Dendritic cell treated with granulocyte-macrophage colony-stimulating factor and Interleukin-4, amounts not matched to agents 40 ng/mL and 50 ng/mL, for 4 days (primary cell): ENCODE data around the gene PDK4.
A peak's percentile ranks its signal among the peaks of the same experiment; 100 is the strongest.

ENCODE experiments used
- H3K27ac Mint-ChIP-seq: one replicate; pipeline ENCODE4 v1.8.0; 2022; ENCODE audit warnings: mild to moderate bottlenecking, mixed read lengths
- H3K27me3 Mint-ChIP-seq: one replicate; pipeline ENCODE4 v1.8.0; 2022; ENCODE audit warnings: mild to moderate bottlenecking, mixed read lengths
- H3K36me3 Mint-ChIP-seq: one replicate; pipeline ENCODE4 v1.8.0; 2022; ENCODE audit warnings: low read depth, mixed read lengths
- H3K4me1 Mint-ChIP-seq: one replicate; pipeline ENCODE4 v1.8.0; 2022; ENCODE audit warnings: low read depth, mixed read lengths
- H3K4me3 Mint-ChIP-seq: one replicate; pipeline ENCODE4 v1.8.0; 2022; ENCODE audit warnings: mild to moderate bottlenecking, moderate library complexity, mixed read lengths
- H3K9me3 Mint-ChIP-seq: one replicate; pipeline ENCODE4 v1.8.0; 2022; ENCODE audit warnings: mixed read lengths
- intact Hi-C: fragments of 100-400 bp; cut with micrococcal nuclease; formaldehyde crosslinking; loops from one replicate; pipeline ENCODE4 v1.15.0; 2022

Gene PDK4

DNA sequence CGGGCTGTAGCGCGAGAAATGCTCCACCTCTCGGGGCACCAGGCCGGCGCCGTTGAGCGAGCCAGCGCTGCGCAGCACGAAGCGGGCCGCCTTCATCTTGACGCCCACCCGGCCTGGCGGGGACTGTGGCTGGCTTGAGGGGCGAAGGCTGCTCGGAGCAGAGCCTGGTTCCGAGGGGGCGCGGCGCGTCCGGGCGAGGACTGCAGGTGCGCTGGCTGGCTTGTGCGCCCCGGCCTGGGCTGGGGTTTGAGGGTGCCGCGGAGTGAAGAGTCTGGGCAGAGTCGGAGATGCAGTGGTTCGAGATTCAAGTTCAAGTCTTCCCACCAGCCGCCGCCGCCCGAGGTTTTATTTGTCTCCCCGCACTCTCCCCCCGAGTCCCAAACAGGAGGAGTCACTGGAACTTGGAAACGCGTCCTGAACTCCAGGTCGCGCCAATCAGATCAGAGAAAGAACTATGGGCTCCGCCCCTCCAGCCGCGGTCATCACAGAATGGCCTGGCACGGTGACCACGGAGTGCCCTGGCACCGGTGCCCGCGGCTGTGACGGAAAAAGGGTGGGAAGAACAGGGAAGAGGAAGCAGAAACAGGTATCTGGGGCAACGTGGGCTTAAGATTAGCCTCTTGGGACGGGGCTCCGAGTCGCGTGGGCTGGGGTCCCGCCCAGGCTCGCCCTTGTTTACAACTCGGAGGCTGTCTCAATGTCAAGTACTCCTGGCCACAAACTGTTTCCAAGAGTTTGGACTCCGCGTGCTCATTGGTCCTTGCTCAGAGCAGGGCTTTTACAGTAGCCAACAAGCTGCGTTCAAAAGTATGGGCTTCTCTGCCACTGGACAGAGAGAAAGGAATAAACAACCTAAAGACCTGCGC, at the start of gene PDK4:
TSS of gene PDK4 (minus strand) at position 319 of the 866 bp plus-strand sequence. CDS start at position 96, 223 bp downstream.
- no peaks in the 10 kb centered on the region for H3K9me3 Mint-ChIP-seq

DNA sequence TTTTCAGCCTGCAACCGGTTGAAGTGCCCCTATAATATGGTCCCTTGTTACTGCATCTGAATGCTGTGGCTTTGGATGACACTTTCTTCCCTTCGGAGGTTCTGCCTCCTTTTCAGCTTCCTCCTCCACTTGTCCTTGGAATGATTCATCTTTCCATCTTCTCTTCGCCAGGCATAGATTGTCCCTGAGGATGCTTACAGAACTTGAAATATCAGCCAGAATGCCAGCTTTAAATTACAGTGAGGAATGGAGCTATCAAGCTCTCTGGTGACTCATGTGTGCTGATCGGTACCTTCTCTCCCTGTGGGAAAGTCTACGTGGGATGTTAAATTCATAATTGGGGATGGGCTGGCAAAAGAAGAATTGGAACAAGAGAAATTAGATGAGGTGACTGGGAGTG, 45.9 kb upstream of the PDK4 start:
- Mint-ChIP-seq H3K36me3 (no peaks in the 10 kb centered on the region), H3K27me3 (no peaks in the 10 kb centered on the region), H3K4me3 (no peak overlapping the region), H3K4me1 (no peaks in the 10 kb centered on the region), H3K27ac (no peak overlapping the region), H3K9me3 (no peaks in the 10 kb centered on the region)
- intact Hi-C loops = no loop called here

More for the DNA sequence above, at the start of gene PDK4:
- peaks cover 6% of the 10 kb centered on the region for H3K36me3 Mint-ChIP-seq
- H3K4me3 Mint-ChIP-seq = peak within 1 kb of the TSS; percentile 79
- H3K27ac Mint-ChIP-seq = peak within 1 kb of the TSS; percentile 77
- H3K4me1 Mint-ChIP-seq = peaks cover 20% of the 10 kb centered on the region
- H3K27me3 Mint-ChIP-seq = no peaks in the 10 kb centered on the region
- intact Hi-C loops = loop anchor here (5.0 kb wide), 1 partner anchor 86 kb away; no protein-coding TSS in a partner anchor

DNA sequence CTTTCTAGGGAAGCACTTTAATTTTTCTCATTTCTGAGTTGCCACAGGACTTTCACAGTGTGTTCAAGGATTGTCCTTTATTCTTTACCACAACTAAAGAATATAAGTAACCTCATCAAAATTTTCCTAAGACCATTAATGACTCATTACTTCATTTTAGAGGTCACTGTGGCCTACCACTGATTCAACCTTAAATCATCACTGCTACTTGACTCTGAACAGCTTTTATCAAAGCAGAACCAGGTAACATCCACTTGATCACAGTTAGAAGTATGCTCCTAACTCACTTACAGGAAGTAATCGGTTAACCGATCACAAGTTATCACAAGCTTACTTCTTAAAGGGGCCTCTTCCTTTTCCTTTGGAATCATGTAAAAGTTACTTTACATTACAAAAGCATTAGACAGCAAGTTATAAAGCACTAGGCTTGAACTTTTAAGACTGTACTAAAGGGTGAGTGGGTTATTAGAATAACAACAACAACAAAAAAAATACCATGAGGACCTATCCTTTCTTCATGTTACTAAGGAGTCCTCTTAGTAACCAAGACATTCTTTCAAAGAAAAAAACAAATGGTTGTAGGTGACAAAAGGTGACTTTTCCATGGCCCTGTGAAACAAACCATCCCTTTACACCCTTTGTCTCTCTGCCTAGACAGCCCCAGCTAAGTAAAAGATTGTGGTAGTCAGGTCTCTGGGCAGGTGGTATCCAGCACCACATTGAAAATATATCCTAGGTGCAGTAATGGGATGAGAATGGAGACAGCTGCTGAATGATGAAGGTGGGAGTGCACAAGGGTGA, 40.0 kb upstream of the PDK4 start:
- intact Hi-C loops = no loop called here
- H3K4me1 Mint-ChIP-seq = peaks cover 9% of the 10 kb centered on the region
- no peaks in the 10 kb centered on the region for H3K27me3 Mint-ChIP-seq
- no peak overlapping the region for H3K27ac Mint-ChIP-seq
- no peaks in the 10 kb centered on the region for H3K36me3 Mint-ChIP-seq
- no peaks in the 10 kb centered on the region for H3K9me3 Mint-ChIP-seq
- no peak overlapping the region for H3K4me3 Mint-ChIP-seq

DNA sequence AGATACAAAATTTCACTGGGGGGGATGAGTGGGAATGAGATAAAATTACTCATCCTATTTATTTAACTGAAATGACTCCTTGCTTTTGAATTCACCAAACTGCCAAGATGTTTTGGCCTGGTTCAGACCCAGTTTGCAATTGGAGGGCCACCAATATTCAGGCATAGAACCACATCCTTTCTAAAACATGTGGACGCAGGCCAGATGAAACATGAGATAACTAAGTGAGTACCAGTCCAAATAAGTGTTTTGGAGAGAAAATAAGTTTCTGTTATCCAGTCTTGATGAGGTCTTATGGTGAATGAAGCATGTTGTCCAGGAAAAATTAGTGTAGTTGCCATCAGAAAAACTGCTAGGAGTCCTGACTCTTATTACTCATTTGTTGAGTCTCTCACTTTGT, 36.3 kb upstream of the PDK4 start:
- intact Hi-C loops = no loop called here
- Mint-ChIP-seq H3K4me1 (peaks cover 21% of the 10 kb centered on the region), H3K27ac (no peak overlapping the region)

DNA sequence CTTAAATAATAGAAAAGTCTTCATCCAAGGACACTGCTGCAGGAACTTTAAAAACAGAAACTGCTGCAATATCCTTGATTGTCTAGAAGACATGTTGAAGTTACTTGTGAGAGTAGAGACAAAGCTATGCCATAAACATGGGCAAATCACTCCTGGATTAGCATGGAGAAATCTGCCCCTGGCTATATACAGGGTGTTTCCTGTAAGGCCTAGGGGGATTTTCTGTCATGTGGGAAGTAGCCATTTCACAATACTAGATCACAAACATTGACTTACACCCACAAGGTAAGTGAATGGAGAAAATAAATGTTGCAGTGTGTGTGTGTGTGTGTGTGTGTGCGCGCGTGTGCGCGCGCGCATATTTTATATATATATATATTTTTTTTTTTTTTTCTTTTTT, 35.2 kb upstream of the PDK4 start:
- no peak overlapping the region for H3K27ac Mint-ChIP-seq
- no peaks in the 10 kb centered on the region for H3K27me3 Mint-ChIP-seq
- H3K4me1 Mint-ChIP-seq = peaks cover 19% of the 10 kb centered on the region
- H3K9me3 Mint-ChIP-seq = no peaks in the 10 kb centered on the region
- H3K4me3 Mint-ChIP-seq = no peak overlapping the region
- intact Hi-C loops = no loop called here
- no peaks in the 10 kb centered on the region for H3K36me3 Mint-ChIP-seq

More for the DNA sequence above, 36.3 kb upstream of the PDK4 start:
- no peaks in the 10 kb centered on the region for H3K9me3 Mint-ChIP-seq
- H3K27me3 Mint-ChIP-seq = no peaks in the 10 kb centered on the region
- H3K4me3 Mint-ChIP-seq = no peak overlapping the region
- H3K36me3 Mint-ChIP-seq = no peaks in the 10 kb centered on the region

DNA sequence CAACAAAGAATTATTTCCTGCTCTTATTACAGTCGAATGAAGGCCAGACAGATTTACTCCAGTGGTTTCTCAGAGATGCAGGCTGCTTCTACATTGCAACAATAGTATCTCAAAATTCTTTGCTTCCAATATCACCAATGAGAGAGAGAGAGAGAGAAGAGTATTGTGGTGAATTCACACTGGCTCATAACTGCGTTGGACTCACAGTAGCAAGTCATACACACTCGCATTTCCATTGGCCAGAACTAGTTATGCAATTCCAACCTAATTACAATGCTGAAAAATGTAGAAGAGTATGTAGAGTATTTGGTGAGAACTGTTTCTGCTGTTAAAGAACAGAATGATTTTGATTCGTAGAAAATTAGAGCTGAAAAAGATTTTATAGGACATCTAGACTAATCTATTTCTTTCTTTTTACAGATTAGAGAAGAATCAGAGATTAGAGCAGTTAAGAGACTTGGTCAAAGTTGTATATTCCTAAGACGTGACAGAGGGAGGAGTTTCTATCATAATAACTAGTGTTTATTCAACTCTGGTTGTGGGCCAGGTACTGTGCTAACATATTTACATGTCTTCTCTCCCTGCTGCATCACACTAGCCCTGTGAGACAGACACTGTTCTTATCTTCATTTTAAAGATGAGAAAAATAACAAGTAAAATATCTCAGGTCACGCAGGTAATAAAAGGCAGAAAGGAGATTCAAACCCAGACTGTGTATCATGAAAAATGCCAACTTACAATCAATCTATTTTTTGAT, 34.6 kb upstream of the PDK4 start:
- H3K4me3 Mint-ChIP-seq = no peak overlapping the region
- no peaks in the 10 kb centered on the region for H3K36me3 Mint-ChIP-seq
- intact Hi-C loops = no loop called here
- H3K27me3 Mint-ChIP-seq = no peaks in the 10 kb centered on the region
- no peak overlapping the region for H3K27ac Mint-ChIP-seq
- H3K9me3 Mint-ChIP-seq = no peaks in the 10 kb centered on the region
- H3K4me1 Mint-ChIP-seq = peaks cover 15% of the 10 kb centered on the region

DNA sequence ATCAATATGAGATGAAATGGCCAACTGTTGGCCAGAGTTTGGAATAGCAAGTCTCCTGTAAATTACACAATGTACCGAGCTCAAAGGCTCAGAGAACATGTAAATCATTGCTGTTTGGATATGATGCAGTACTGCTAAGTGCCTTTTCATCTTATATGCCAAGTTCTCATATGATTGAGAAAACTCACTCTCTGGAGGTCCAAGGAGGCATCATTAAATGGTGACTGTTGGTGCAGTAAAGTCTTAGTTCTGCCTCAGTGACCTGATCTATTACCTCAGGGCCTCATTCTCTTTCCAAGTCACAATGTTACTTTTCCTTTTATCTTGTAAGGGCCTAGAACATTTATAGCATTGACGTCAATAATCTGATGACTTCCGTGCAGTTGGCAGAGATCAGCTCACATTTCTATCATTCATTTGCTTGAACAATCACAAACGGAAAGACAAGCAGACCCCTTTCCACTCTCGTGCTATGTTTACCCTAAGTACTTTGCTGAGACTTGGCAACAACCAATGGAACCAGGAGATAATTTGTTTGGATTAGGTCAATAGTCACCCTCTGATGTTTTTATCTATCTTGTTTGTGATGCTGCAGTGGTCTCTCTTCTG, 32.6 kb upstream of the PDK4 start:
- Mint-ChIP-seq H3K9me3 (no peaks in the 10 kb centered on the region), H3K36me3 (no peaks in the 10 kb centered on the region), H3K27me3 (no peaks in the 10 kb centered on the region), H3K4me1 (peaks cover 15% of the 10 kb centered on the region), H3K4me3 (no peak overlapping the region), H3K27ac (no peak overlapping the region)
- intact Hi-C loops = loop anchor here (5.0 kb wide), 1 partner anchor 42 kb away; no protein-coding TSS in a partner anchor

DNA sequence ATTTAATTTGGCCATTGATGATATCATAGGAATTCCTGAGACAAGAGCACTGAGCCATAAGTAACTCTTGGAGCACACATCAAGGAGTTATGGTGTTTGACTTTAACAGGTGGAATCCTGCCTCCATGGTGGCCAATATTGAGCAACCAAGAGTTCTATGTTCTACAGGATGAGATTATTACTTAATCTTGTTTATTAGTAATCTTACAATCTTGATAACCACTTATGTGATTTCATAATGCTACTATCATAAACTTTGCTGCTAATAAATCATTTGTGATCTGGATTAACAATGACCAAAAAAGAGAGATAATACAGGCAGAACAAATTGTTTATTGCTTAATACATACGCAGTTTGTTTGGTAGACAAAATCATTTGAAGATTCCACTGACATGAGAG, 27.5 kb upstream of the PDK4 start:
- H3K9me3 Mint-ChIP-seq = no peaks in the 10 kb centered on the region
- H3K36me3 Mint-ChIP-seq = no peaks in the 10 kb centered on the region
- intact Hi-C loops = no loop called here
- H3K27ac Mint-ChIP-seq = no peak overlapping the region
- no peaks in the 10 kb centered on the region for H3K27me3 Mint-ChIP-seq
- peaks cover 20% of the 10 kb centered on the region for H3K4me1 Mint-ChIP-seq
- H3K4me3 Mint-ChIP-seq = no peak overlapping the region

DNA sequence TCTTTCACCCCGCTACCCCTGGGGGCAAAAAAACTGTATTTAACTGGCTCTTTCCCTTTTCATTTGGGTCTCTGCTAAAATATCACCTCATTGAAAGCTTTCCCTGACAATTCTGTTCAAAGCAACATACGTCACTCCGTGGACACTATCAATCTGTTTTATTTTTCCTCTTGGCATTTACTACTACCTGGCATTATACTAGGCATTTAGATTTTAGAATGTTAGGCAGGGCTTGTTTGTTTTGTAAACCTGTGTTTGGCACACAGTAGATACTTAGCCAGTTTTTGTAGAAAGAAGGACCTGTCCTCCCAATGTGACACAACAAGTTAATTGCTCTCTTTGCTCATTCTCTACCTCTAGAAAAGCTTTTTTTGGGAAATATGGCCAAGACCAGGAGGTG, 26.5 kb upstream of the PDK4 start:
- Mint-ChIP-seq H3K27ac (no peak overlapping the region), H3K27me3 (no peaks in the 10 kb centered on the region), H3K4me1 (peaks cover 14% of the 10 kb centered on the region), H3K9me3 (peaks cover 6% of the 10 kb centered on the region), H3K36me3 (no peaks in the 10 kb centered on the region), H3K4me3 (no peak overlapping the region)
- intact Hi-C loops = no loop called here

DNA sequence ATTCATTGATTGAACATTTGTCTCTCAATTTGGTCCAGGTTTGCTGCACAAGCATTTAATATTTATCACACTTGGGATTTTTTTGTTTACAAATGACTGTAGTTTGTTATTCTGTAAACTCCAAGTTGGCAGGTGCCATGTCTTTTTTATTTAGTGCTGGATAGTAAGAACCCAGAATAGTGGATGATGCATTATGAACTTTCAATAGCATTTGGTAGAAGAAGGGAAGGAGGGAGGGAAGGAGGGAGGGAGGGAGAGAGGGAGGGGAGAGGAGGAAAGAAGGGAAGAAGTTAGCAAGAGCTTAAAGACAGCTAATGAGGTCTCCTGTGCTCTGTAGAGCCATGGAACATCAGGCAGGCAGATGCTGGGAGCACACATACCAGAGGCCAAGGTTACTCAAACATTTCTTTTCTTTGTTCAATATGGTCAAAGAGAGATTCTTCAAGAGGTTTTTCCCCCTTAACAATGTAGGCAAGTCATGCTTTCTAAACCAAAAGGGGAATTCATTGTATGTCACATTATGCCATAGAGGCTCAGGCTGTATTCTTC, 25.8 kb upstream of the PDK4 start:
- H3K27ac Mint-ChIP-seq = no peak overlapping the region
- intact Hi-C loops = no loop called here
- no peaks in the 10 kb centered on the region for H3K36me3 Mint-ChIP-seq

DNA sequence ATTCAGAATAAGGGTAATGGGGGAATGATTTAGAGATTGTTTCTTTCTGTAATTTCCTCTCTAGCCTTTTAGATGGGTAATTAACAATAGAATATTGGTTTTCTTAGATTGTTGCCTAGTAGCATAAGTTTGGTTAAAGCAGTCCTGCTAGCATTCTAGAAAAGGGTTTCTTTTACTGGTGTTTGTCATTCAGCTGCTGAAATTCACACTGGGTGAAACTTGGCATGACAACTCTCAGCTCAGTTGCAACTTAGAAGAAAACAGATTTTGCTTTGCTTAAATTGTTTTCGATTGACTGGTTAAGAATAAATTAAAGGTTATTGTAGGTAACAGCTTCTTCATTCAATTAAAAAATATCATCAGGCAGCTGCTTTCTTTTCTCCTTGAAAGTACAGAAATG, 25.1 kb upstream of the PDK4 start:
- Mint-ChIP-seq H3K9me3 (peaks cover 19% of the 10 kb centered on the region), H3K27ac (no peak overlapping the region), H3K36me3 (no peaks in the 10 kb centered on the region), H3K27me3 (no peaks in the 10 kb centered on the region), H3K4me3 (no peak overlapping the region), H3K4me1 (peaks cover 14% of the 10 kb centered on the region)
- intact Hi-C loops = no loop called here

More for the DNA sequence above, 25.8 kb upstream of the PDK4 start:
- no peaks in the 10 kb centered on the region for H3K27me3 Mint-ChIP-seq
- peaks cover 14% of the 10 kb centered on the region for H3K4me1 Mint-ChIP-seq
- peaks cover 14% of the 10 kb centered on the region for H3K9me3 Mint-ChIP-seq
- no peak overlapping the region for H3K4me3 Mint-ChIP-seq

DNA sequence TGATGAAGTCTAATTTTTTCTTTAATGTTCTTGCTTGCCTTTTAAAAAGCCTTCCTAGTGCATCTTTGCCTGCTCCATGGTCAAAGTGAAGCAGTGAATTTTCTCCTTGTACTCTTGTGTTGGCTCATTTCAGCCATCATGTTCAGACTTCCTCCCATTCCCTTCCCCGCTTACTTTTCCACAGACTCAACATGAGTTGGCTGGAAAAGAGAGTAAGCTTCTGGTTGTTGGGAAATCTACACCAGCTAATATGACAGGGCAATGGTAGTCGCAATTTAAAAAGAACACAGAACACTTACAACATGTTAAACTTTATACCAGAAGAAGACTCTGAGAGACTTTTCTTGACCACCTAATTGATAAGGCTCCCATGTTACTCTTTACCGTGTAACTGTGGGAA, 24.3 kb upstream of the PDK4 start:
- H3K27me3 Mint-ChIP-seq = no peaks in the 10 kb centered on the region
- no peak overlapping the region for H3K4me3 Mint-ChIP-seq
- peaks cover 26% of the 10 kb centered on the region for H3K9me3 Mint-ChIP-seq
- H3K36me3 Mint-ChIP-seq = no peaks in the 10 kb centered on the region
- intact Hi-C loops = no loop called here
- peaks cover 14% of the 10 kb centered on the region for H3K4me1 Mint-ChIP-seq
- H3K27ac Mint-ChIP-seq = no peak overlapping the region

DNA sequence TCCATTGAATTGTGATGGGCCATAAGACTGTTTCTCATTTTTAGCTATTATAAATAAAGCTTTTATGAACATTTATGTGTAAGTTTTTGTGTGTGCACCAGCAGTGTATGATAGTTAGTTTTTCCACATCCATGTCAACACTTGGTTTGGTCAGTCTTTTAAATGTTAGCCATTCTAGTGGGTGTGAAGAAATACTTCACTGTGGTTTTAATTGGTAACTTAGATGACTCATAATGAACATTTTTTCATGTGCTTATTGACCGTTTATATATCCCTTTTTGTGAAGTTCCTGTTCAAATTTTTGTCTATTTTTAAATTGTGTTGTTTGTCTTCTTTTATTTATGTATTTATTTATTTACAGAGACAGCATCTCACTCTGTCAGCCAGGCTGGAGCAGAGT, 23.6 kb upstream of the PDK4 start:
- intact Hi-C loops = no loop called here
- Mint-ChIP-seq H3K4me3 (no peak overlapping the region), H3K9me3 (peaks cover 33% of the 10 kb centered on the region), H3K27ac (no peak overlapping the region), H3K27me3 (no peaks in the 10 kb centered on the region), H3K36me3 (peaks cover under 1% of the 10 kb centered on the region), H3K4me1 (peaks cover 14% of the 10 kb centered on the region)
